HG03571 (cell line): ENCODE data around the gene OR10G8.
"Not testable (repeated sequence)": the region's sequence is repeated elsewhere in the genome, so short reads cannot be mapped to it uniquely, and the experiment has no call there.

Source experiments
- ATAC-seq: cut with Tn5 transposase; IDR thresholded peaks from one replicate; pipeline ENCODE4 v1.9.1; 2021; ENCODE audit not compliant: unreplicated experiment

OR10G8 gene, protein sequence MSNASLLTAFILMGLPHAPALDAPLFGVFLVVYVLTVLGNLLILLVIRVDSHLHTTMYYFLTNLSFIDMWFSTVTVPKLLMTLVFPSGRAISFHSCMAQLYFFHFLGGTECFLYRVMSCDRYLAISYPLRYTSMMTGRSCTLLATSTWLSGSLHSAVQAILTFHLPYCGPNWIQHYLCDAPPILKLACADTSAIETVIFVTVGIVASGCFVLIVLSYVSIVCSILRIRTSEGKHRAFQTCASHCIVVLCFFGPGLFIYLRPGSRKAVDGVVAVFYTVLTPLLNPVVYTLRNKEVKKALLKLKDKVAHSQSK

DNA sequence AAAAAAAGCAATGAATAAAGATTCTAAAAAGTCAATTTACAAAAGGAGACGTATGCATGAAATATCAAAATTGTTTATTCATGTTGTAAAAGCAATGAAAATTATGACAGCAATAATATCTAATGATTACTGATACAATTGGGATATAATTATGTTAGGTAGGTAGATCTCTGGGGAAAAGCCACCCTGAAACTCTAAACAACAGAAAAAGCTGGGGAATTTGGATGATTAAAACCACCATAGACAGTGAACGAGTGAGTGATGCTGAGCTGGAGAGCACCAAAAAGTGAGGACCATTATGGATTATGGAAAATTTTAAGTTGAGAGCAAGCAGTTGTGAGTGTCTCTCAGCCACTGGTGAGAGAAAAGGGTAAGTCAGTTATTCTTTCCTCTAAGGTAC is at the start of gene OR10G8:
Gene OR10G8 (plus strand): TSS at position 301 of the 400 bp plus-strand sequence. CDS start 2,825 bp downstream, outside the sequence.
- ATAC-seq, result no peak

DNA sequence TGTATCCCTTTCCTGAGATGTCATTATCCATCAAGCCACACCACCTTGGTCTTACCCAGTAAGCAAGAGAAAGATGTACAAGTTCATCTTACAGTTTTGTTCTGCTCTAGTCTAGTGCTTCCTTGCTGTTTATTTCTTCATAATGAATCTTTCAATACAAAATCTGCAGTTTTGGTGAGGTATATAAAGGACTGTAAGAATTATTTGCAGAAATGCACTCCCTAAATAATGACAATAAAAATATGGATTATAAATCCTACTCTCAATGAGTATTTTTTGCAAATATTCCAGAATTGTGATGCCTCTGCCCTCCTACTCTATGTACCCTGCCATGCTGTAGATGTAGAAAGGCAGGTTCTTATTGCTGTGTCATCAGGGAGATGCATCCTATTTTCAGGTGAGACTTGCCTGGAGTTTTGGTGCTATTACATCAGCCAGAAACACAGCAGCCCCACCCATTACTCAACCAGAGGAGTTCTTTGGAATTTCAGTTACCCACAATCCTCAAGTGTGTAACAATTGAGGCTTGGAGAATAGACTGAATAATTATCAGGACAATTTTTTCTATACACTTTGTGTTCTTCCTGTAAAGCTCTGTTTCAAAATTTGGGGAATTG is 48.8 kb upstream of the OR10G8 start, which contains the start of gene OR10S1:
Gene OR10S1 (minus strand): TSS at position 51 of the 617 bp plus-strand sequence. CDS start 117 bp downstream, outside the sequence.
- no peak for ATAC-seq

DNA sequence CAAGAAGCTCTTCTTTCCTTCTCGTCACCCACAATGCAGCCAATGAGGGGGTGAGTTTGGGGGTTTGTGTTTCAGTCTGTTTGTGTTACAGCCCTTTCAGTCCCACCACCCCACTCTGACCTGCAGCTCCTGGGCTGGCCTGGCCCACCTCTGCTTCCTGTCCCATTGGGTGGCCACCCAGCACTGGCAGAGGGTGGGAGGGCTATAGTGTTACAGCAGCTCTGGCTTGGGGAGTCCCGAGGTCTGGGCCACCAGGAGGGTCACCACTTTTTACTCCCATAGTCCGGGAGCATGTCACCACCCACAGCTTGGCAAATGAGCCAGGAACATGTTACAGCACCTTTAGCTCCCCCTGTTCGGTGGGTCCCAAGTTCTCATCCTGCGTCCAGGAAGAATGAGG is 47.3 kb upstream of the OR10G8 start:
- ATAC-seq, result no peak

DNA sequence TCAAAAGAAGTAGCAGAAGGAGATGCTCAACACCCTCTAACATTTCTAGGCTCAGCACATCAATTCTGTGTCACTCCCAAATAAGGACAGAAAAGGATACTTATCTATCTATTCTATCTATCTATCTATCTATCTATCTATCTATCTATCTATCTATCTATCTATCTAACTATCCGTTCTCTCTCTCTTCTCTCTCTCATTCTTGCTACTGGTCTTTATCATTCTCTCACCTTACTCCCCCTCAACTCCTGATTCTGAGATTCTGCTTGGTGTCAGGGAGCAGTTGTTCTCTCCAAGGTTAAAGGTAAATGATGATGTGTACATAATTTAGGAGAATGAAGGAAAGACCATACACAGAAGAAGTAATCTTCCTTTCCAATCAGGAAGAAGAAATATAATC is 31.5 kb upstream of the OR10G8 start, which contains the start of gene OR10G6:
Gene OR10G6 (minus strand): TSS at position 43 of the 400 bp plus-strand sequence. CDS start 0 bp downstream, at position 43.
- no peak for ATAC-seq

DNA sequence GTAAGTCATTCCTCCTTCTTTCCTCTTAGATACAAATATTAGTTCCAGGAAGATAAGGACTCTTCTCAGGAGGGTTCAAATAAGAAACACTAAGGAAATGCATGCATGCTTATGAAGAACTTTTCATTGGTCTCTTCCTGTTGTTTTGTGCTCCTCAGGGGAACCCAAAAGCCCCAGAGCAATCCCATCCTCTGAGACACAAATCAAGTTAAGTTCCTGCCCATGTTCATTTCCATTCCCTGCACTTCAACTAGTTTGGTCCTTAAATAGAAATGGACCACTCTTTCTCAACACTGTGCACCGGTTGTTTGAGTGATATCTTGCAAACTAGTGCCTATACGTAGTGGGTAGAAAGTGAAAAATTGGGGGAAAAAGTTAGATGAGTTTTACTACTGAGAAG is 13.9 kb upstream of the OR10G8 start, which contains the start of gene OR10G4:
Gene OR10G4 (plus strand): TSS at position 301 of the 400 bp plus-strand sequence. CDS start 2,578 bp downstream, outside the sequence.
- no peak for ATAC-seq

DNA sequence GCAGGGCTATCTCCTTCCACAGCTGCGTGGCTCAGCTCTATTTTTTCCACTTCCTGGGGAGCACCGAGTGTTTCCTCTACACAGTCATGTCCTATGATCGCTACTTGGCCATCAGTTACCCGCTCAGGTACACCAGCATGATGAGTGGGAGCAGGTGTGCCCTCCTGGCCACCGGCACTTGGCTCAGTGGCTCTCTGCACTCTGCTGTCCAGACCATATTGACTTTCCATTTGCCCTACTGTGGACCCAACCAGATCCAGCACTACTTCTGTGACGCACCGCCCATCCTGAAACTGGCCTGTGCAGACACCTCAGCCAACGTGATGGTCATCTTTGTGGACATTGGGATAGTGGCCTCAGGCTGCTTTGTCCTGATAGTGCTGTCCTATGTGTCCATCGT is 10.8 kb upstream of the OR10G8 start:
- not testable (repeated sequence) for ATAC-seq

DNA sequence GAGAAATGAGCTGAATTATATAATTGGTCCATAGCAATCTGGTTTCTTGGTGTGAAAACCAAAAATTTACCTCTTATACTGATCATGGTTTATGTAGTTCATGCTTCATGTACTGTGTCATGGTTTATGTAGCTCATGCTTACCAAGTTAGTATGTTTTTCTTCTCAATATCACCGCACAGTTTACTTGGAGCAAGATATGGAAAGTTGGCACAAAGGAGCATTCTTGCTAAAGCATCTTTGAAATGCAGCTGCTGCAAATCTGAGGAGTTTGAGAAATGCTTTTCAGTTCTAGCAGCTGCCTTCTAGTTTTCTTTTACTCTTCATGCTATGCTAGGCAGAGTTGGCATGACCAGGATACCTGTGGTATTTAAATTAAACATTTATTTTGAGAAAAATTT is 10.1 kb downstream of the OR10G8 start:
- ATAC-seq, result no peak

DNA sequence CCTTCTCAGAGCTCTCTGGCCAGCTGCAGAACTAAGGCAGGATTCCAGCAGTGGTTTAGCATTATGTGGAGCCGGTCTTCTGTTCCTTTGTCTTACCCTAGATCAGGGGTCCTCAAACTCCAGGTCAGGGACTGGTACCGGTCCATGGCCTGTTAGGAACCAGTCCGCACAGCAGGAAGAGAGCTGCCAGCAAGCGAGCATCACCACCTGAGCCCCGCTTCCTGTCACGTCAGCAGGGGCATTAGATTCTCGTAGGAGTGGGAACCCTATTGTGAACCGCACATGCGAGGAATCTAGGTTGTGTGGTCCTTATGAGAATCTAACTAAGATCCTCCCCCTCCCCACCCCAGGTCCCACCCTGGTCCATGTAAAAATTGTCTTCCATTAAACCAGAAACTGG is 13.0 kb downstream of the OR10G8 start:
- no peak for ATAC-seq

DNA sequence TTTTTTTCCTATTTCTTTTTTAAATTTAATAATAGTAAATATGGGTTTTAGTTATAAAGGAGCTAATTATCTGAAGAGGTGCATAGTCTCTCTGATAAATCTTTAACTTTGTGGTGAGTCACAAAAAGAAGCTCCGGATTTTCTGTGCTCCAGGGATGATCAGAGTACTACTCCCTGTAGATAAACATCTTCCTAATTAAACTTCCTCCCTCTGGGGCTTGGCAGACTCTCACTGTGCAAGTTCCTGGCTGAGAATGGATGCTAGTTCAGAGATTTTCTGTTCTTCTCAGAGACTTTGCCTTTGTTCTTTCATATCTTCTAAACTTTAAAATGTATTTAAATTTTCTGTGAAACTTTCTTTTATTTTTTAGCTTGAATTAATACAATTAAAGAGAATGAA is 14.7 kb downstream of the OR10G8 start, which contains the start of gene OR10G7:
Gene OR10G7 (minus strand): TSS at position 72 of the 400 bp plus-strand sequence. CDS start 2,324 bp downstream, outside the sequence.
- no peak for ATAC-seq

DNA sequence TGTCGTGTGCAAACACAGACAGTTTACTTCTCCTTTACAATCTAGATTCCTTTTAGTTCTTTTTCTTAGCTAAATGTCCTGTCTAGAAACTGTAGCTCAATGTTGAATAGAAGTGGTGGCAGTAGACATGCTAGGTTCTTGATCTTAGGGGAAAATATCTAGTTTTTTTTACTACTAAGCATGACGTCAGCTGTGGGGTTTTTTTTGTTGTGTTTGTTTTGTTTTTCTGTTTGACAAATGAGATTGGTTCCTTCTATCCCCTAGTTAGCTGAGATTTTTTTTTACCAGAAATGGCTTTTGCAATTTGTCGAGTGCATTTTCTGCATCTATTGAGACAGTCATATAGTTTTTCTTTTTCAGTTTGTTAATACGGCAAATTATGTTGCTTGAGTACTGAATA is 16.8 kb downstream of the OR10G8 start:
- ATAC-seq, result no peak

DNA sequence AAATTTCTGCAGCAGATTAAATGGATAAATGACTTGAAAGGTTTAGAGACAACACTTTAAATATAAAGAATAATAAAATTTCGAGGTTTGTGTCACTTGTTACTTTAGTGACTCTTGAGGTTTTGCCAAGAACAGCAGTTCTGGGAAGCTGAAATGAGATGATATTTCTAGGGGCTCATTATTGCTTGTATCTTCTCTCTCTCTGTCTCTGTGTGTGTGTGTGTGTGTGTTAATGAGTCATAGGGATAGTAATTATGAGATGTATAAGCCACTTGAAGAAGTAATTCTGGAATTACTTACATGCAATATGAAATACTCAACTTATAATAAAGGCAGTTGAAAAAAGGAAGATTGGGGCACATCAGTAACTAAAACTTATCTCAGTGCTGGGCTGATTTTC is 24.1 kb downstream of the OR10G8 start:
- no peak for ATAC-seq

DNA sequence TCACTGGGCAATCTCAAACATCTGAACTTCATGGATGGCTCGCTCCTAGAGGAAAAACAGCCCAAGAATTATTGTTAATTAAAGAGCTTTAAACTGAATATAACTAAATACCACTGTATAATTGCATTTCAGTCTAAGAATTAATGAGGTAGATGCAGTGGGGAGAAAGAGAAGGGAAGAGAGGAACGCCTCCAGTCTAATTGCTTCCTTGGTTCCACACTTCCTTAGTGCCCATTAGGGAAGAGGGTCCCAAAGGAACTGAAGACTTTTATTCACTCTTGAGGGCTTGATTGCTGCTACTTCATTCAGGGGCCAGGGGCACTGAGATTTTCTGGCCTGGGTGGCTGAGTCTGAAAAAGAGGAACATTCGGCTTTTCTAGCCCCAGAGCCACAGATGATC is 26.4 kb downstream of the OR10G8 start:
- ATAC-seq, result no peak

DNA sequence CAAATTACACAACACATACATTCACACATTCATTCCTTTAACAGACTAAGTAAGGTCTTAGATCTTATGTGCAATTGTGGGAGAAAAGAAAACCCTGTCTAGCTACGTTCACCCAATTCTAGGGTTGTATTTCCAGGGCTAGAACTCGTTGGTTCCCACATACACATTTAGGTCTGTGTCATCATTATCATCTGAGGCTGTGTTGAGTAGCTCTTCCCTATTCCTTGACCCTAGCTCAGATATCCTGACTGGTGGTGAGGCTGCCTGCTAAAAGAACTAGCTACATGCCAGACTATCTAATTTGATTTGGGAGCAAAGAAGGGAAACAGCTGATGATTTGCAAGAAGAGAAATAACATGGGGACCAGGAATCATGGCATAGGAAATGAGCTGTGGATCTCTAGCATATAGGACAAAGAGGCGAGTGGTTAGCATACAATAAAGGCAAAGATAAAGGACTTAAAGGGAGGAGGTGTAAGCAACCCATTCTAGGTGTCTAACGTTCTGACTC is 42.1 kb downstream of the OR10G8 start:
- no peak for ATAC-seq

DNA sequence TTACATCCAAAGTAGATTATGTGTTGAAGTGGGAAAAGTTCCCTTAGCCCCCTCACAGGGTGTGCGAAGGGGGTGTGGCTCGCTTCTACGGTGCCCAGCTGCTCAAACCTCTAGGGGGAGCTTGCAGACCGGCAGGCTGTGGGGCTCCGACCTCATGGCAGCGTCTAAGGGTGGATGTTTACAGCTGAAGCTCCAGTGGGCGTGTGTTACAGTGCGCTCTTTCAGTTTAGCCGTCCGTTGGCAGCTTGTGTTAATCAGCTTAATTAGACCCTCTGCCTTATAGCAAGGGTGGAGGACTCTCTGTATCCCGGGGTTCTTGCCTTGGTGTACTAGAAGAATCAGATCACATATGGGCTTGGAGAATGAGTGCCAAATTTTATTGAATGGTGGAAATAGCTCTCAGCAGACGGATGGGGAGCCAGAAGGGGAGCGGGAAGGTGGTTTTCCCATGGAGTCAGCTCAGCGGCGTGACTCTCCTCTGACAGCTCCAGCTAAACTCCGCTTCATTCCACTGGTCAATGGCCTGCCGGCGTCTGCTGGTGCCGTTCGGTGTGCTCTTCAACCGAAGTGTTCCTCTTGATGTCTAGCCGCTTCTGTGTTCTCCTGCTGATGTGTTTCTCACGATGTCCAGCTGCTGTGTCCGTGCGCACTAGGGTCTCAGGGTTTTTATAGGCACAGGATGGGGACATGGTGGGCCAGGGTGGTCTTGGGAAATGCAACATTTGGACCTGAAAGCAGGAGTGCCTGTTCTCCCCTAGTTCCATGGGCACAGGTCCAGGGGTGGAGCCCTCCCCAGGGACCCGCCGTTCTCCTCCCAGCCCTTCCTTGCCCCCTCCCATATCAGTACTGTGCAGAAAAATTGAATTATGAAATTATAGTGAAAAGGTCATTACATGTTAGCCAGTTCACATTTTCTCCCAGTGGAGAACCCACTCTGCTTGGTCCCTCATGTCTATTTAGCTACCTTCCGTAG is 43.1 kb downstream of the OR10G8 start:
- peak; percentile 61 for ATAC-seq

DNA sequence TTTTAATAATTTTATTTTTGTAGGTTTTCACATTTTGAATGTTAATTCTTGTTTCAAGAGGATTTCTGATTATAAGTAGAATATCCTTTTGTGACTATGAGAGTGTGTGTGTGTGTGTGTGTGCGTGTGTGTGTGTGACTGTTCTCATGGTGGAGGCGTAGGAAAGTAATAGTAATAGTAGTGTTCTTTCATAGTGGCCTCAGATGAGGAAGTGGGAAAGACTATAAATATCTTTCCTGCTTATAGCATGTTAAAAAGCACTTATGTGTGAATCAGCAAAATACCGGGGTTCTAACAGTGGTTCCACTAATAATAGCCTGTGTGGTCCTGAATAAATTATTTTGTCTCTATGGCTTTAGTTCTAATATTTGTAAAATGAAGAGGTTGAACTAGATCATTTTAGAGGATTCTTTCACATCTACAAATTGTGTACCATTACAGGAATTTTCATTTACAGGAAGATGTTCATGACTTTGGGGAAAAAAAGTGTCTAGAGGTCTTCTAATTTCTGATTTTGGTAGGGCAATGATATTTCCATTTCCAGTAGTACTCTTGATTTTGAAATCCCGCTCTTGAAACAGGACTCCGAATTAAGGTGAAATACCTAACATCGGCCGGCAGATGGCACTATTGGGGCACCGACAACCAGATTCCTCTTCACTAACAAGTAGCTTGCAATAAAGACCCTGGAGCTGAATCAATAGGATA is 44.5 kb downstream of the OR10G8 start:
- ATAC-seq, result peak; percentile 87

DNA sequence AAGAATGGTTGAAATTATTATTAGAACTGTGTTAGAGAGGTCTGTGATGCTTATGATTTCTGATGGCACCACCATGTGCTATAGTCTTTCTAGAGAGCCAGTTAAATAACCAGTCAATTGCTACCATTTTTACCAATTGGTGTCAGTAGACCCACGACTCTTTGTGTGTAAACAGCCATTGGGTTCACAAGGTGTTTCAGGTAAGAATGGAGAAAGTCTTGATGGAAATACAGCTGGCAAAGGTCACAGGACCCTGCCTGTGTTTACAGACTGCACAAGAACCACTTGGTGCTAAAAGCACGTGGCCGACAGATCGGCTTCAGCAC is 45.0 kb downstream of the OR10G8 start:
- ATAC-seq, result peak; percentile 0

DNA sequence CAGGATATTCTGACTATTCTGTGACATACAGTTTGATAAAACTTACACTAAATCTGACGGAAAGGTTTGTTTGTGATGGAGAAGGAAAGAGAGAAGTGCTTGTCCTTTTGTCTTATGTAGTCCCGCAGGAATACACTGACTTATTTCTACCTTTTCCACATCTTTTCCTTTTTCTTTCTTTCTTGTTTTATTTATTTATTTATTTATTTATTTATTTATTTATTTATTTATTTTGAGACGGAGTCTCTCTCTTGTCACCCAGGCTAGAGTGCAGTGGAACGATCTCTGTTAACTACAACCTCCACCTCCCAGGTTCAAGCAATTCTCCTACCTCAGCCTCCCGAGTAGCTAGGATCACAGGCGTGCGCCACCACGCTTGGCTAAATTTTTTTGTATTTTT is 45.5 kb downstream of the OR10G8 start:
- ATAC-seq, result no peak

DNA sequence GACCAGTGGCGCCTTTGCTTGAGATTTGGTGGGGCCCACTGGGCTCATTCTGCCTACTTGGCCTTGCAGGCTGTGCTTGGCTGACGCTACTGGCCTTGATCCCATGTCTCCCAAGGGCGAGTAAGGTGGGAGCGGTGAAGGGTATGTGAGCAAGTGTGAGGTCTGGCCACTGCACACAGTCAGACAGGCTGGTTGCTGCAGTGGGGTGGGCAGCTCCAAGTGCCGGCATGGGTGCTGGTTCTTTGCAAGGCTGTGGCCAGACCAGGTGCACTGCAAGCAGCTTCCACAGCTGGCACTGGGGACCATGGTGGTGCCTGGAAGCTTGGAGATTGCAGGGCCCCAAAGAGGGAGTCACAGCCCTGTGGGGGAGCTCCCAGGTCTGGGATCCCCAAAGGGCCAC is 48.0 kb downstream of the OR10G8 start:
- no peak for ATAC-seq

DNA sequence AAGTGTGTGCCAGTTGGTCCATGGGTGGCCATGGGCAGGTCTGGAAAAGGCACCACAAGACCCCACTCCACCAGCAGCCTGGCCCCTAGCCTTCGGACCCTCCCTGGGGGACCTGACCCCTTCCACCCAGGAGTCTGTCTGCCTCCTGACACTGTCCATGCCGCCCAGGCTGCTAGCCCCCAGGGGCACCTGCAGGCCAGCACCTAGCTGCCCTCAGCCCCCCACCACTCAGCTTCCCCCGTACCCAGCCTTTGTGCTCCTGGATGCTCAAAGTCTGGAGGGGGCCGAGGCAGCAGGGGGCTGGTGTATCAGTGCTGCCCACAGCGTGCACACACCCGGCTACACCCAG is 48.9 kb downstream of the OR10G8 start:
- ATAC-seq, result no peak
